22Rv1 (cell line): Measurements from ENCODE around the gene TNS3.

Source experiments
- ZFX ChIP-seq: fragments of 450-650 bp; IDR thresholded peaks from 2 replicates; pipeline ENCODE4 v1.6.1; 2017; ENCODE audit warnings: antibody characterized with exemption, borderline replicate concordance
- TF ChIP-seq, protein P1 (sequence below): fragments of 450-650 bp; IDR thresholded peaks from 2 replicates; pipeline ENCODE4 v1.5.1; 2017; ENCODE audit warnings: mild to moderate bottlenecking

DNA sequence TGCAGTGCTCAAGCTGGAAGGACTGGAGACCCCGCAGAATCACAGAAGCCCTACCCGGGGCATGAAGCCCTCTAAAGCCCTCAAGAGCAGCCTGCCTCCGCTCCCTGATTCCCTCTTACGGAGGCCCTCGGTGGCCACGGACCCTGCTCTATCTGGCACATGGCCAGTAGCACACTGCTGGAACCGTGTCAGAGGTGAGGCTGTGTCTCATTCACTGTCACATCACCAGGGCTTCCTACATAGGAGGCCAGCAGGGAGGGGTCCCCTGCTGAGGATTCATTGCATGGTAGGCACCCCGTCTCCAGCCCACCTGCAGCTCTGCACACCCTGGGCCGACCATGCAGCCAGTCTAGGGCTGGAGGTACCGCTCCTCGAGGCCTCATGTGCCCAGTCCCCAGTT lies 259.2 kb downstream of the TNS3 start:
- TF ChIP-seq, protein P1, sequence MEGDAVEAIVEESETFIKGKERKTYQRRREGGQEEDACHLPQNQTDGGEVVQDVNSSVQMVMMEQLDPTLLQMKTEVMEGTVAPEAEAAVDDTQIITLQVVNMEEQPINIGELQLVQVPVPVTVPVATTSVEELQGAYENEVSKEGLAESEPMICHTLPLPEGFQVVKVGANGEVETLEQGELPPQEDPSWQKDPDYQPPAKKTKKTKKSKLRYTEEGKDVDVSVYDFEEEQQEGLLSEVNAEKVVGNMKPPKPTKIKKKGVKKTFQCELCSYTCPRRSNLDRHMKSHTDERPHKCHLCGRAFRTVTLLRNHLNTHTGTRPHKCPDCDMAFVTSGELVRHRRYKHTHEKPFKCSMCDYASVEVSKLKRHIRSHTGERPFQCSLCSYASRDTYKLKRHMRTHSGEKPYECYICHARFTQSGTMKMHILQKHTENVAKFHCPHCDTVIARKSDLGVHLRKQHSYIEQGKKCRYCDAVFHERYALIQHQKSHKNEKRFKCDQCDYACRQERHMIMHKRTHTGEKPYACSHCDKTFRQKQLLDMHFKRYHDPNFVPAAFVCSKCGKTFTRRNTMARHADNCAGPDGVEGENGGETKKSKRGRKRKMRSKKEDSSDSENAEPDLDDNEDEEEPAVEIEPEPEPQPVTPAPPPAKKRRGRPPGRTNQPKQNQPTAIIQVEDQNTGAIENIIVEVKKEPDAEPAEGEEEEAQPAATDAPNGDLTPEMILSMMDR = no peak
- TF ChIP-seq ZFX = no peak
